Measurements from ENCODE around the gene MMS22L.
"Not testable (repeated sequence)": the region's sequence is repeated elsewhere in the genome, so short reads cannot be mapped to it uniquely, and the experiment has no call there.

MMS22L gene

GRCh38 chr6:97198046-97198565 is 84.9 kb downstream of the MMS22L start:
- TF ChIP-seq POLR2A (IDR thresholded peaks at IDR 0.05; ENCODE audit: low read depth, low read length), result no peak
- DNase-seq (ENCODE audit: insufficient read length, low spot score) (no peak), FAIRE-seq (no peak)

GRCh38 chr6:97195117-97195516 is 87.9 kb downstream of the MMS22L start:
- FAIRE-seq (no peak), DNase-seq (ENCODE audit: insufficient read length, low spot score) (no peak)
- no peak for TF ChIP-seq POLR2A (IDR thresholded peaks at IDR 0.05; ENCODE audit: low read depth, low read length)

- TF ChIP-seq POLR2A (IDR thresholded peaks at IDR 0.05; ENCODE audit: low read depth, low read length), result no peak
- no peak for DNase-seq (ENCODE audit: insufficient read length, low spot score)
- no peak for FAIRE-seq
These were observed 93.2 kb downstream of the MMS22L start for GRCh38 chr6:97189767-97190166.

- DNase-seq (ENCODE audit: insufficient read length, low spot score) (no peak), FAIRE-seq (no peak)
- TF ChIP-seq POLR2A (IDR thresholded peaks at IDR 0.05; ENCODE audit: low read depth, low read length), result no peak
These were observed 95.1 kb downstream of the MMS22L start for GRCh38 chr6:97187951-97188350.

GRCh38 chr6:97186416-97186999 is 96.5 kb downstream of the MMS22L start:
- no peak for TF ChIP-seq POLR2A (IDR thresholded peaks at IDR 0.05; ENCODE audit: low read depth, low read length)
- no peak for FAIRE-seq
- peak; percentile 0 for DNase-seq (ENCODE audit: insufficient read length, low spot score)

GRCh38 chr6:97177905-97178304 is 105.1 kb downstream of the MMS22L start:
- TF ChIP-seq POLR2A (IDR thresholded peaks at IDR 0.05; ENCODE audit: low read depth, low read length), result no peak
- DNase-seq (ENCODE audit: insufficient read length, low spot score), result no peak
- FAIRE-seq, result no peak

- no peak for DNase-seq (ENCODE audit: insufficient read length, low spot score)
- TF ChIP-seq POLR2A (IDR thresholded peaks at IDR 0.05; ENCODE audit: low read depth, low read length), result no peak
- FAIRE-seq, result no peak
These were observed 106.5 kb downstream of the MMS22L start for GRCh38 chr6:97176468-97176867.

GRCh38 chr6:97175806-97176205 is 107.2 kb downstream of the MMS22L start:
- FAIRE-seq, result no peak
- DNase-seq (ENCODE audit: insufficient read length, low spot score), result no peak
- no peak for TF ChIP-seq POLR2A (IDR thresholded peaks at IDR 0.05; ENCODE audit: low read depth, low read length)

- TF ChIP-seq POLR2A (IDR thresholded peaks at IDR 0.05; ENCODE audit: low read depth, low read length), result no peak
- DNase-seq (ENCODE audit: insufficient read length, low spot score), result no peak
These were observed 108.5 kb downstream of the MMS22L start for GRCh38 chr6:97174471-97174870.

GRCh38 chr6:97160280-97160679 is 122.7 kb downstream of the MMS22L start:
- DNase-seq (ENCODE audit: insufficient read length, low spot score) (no peak), FAIRE-seq (no peak)
- no peak for TF ChIP-seq POLR2A (IDR thresholded peaks at IDR 0.05; ENCODE audit: low read depth, low read length)

More at GRCh38 chr6:97174471-97174870, 108.5 kb downstream of the MMS22L start:
- FAIRE-seq, result no peak

- not testable (repeated sequence) for FAIRE-seq; DNase-seq (ENCODE audit: insufficient read length, low spot score)
These were observed 127.6 kb downstream of the MMS22L start for GRCh38 chr6:97155447-97155846.

GRCh38 chr6:97154015-97154414 is 129.0 kb downstream of the MMS22L start:
- DNase-seq (ENCODE audit: insufficient read length, low spot score) (no peak), FAIRE-seq (no peak)
- no peak for TF ChIP-seq POLR2A (IDR thresholded peaks at IDR 0.05; ENCODE audit: low read depth, low read length)

GRCh38 chr6:97151601-97152000 is 131.4 kb downstream of the MMS22L start:
- FAIRE-seq (no peak), DNase-seq (ENCODE audit: insufficient read length, low spot score) (no peak)
- TF ChIP-seq POLR2A (IDR thresholded peaks at IDR 0.05; ENCODE audit: low read depth, low read length), result no peak

- no peak for FAIRE-seq
- no peak for TF ChIP-seq POLR2A (IDR thresholded peaks at IDR 0.05; ENCODE audit: low read depth, low read length)
- no peak for DNase-seq (ENCODE audit: insufficient read length, low spot score)
These were observed 132.1 kb downstream of the MMS22L start for GRCh38 chr6:97150932-97151331.

GRCh38 chr6:97147421-97147820 is 135.6 kb downstream of the MMS22L start:
- no peak for TF ChIP-seq POLR2A (IDR thresholded peaks at IDR 0.05; ENCODE audit: low read depth, low read length)
- DNase-seq (ENCODE audit: insufficient read length, low spot score), result no peak
- FAIRE-seq, result no peak

GRCh38 chr6:97145691-97146090 is 137.3 kb downstream of the MMS22L start:
- no peak for TF ChIP-seq POLR2A (IDR thresholded peaks at IDR 0.05; ENCODE audit: low read depth, low read length)
- no peak for FAIRE-seq
- no peak for DNase-seq (ENCODE audit: insufficient read length, low spot score)
